Measurements from ENCODE around the gene CLEC6A. TPM values are rescaled to one million over a fixed set of nuclear protein-coding genes. Genes with fewer than 3 reads are reported as not detected.
"Not testable (repeated sequence)": the region's sequence is repeated elsewhere in the genome, so short reads cannot be mapped to it uniquely, and the experiment has no call there.

Gene CLEC6A
- total RNA-seq, 2 experiments from 2014 or later: not detected

DNA sequence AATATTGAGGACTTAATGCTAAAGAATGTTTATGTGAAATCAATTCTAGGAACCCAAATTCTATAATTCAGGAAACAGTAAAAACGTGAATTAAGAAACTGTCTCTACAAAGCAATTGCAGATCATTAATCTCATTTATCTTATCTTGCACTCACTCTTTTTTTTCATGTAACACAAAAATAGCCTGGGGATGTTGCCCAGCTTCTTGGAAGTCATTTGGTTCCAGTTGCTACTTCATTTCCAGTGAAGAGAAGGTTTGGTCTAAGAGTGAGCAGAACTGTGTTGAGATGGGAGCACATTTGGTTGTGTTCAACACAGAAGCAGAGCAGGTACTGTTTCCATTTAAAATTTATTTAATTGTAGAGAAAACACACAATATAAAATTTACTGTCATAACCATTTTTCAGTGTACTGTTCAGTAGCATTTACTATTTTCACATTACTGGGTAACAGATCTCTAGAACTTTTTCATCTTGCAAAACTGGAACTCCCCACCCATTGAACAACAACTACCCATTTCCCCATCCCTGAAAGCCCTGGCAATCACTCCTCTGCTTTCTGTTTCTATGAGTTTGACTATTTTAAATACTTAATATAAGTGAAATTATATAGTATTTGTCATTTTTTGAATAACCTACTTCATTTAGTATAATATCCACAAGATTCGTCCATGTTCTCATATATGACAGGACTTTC, 9.7 kb downstream of the CLEC6A start:
- Mint-ChIP-seq H3K27me3 (peaks cover 19% of the 10 kb centered on the region), H3K4me1 (no peaks in the 10 kb centered on the region), H3K27ac (no peak overlapping the region), H3K9me3 (peaks cover 5% of the 10 kb centered on the region), H3K4me3 (no peak overlapping the region), H3K36me3 (ENCODE audit: low read depth) (no peaks in the 10 kb centered on the region)
- ChIA-PET CTCF (no interaction called here), POLR2A (no interaction called here)
- no peak for DNase-seq

DNA sequence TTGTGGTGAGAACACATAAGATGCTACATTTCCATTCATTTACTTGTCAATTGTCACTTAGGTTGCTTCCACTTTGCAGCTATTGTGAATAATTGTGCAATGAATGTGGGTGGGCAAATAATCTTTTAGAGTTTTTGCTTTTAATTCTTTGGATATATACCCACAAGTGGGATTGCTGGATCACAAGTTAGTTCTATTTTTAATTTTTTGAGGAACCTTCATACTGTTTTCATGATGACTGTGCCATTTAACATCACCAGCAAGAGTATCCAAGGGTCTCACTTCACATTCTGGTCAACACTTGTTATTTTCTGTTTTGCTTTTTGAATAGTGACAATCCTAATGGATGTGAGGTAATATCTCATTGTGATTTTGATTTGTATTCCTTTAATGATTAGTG, 10.5 kb downstream of the CLEC6A start:
- no peaks in the 10 kb centered on the region for H3K36me3 Mint-ChIP-seq (ENCODE audit: low read depth)
- ChIA-PET POLR2A (no interaction called here), CTCF (no interaction called here)
- no peak overlapping the region for H3K4me3 Mint-ChIP-seq
- DNase-seq: no peak
- peaks cover 5% of the 10 kb centered on the region for H3K9me3 Mint-ChIP-seq
- no peak overlapping the region for H3K27ac Mint-ChIP-seq
- H3K4me1 Mint-ChIP-seq: no peaks in the 10 kb centered on the region
- peaks cover 23% of the 10 kb centered on the region for H3K27me3 Mint-ChIP-seq

DNA sequence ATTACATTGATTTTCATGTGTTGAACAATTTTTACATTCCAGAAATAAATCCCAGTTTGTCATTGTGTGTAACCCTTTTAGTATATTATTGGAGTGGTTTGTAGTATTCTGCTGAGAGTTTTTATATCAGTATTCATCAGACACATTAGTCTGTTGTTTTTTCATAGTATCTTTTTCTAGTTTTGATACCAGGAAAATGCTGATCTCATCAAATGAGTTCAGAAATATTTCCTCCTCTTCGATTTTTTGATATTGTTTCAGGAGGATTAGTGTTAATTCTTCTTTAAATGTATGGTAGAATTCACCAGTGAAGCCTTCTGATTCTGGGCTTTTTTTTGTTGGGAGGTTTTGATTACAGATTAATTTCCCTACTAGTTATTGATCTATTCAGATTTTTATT, 15.3 kb downstream of the CLEC6A start:
- no peak overlapping the region for H3K4me3 Mint-ChIP-seq
- H3K36me3 Mint-ChIP-seq (ENCODE audit: low read depth): no peaks in the 10 kb centered on the region

DNA sequence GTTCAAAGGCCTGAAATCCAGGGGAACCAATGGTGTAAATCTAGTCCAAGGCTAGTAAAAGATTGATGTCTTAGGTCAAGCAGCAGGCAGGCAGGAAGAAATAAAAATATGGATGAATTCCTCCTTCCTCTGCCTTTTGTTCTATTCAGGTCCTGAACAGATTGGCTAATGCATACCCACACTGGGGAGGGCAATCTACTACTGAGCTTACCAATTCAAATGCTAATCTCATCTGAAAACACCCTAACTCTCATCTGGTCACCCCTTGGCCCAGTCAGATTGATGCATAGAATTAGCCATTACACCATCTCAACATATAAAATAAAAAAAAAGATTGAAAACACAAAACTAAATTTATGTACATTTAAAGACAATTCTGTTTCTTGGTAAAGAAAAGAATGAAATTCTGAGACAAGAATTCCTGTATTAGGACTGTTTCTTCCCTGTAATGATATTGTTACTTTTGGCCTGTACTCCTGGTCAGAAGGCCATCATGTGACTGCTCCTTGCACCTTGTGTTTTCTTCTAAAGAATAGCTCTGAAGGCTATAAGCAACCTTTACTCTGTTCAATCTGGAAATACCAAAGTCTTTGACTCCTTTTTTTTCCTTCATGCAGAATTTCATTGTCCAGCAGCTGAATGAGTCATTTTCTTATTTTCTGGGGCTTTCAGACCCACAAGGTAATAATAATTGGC, 19.9 kb downstream of the CLEC6A start:
- Mint-ChIP-seq H3K36me3 (ENCODE audit: low read depth) (no peaks in the 10 kb centered on the region), H3K4me3 (no peak overlapping the region), H3K9me3 (no peaks in the 10 kb centered on the region), H3K27ac (no peak overlapping the region), H3K27me3 (peaks cover 46% of the 10 kb centered on the region), H3K4me1 (no peaks in the 10 kb centered on the region)
- no peak for DNase-seq
- ChIA-PET CTCF (no interaction called here), POLR2A (no interaction called here)

More for the DNA sequence above, 15.3 kb downstream of the CLEC6A start:
- CTCF ChIA-PET: no interaction called here
- Mint-ChIP-seq H3K4me1 (no peaks in the 10 kb centered on the region), H3K27ac (no peak overlapping the region), H3K9me3 (peaks cover 5% of the 10 kb centered on the region), H3K27me3 (peaks cover 51% of the 10 kb centered on the region)
- DNase-seq: no peak
- POLR2A ChIA-PET: no interaction called here

DNA sequence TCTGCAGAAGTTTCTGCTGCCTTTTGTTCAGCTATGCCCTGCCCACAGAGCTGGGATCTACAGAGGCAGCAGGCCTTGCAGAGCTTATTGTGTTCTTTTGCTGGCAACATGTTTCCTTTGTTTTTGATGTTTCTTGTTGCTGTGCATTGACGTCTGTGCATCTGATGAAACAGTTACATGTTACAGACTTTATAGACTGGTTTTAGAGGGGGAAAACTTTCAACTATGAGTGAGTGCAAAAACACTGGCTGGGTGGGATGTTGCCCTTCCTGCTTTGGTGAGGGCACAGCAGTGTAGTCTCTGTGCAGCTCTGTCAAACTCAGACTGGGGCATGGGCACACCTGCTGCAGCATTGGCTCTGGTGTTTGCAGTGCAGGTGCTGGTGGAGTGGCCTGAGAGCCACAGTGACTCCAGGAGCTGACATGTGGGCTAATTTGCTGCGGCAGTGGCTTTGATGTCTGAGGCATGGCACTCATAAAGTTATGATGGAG, 26.9 kb downstream of the CLEC6A start:
- Mint-ChIP-seq H3K27me3 (peaks cover 21% of the 10 kb centered on the region), H3K4me1 (peaks cover 17% of the 10 kb centered on the region), H3K9me3 (no peaks in the 10 kb centered on the region), H3K4me3 (no peak overlapping the region), H3K27ac (peak overlapping the region; percentile 6), H3K36me3 (ENCODE audit: low read depth) (no peaks in the 10 kb centered on the region)
- CTCF ChIA-PET: no interaction called here
- DNase-seq: no peak
- POLR2A ChIA-PET: no interaction called here

DNA sequence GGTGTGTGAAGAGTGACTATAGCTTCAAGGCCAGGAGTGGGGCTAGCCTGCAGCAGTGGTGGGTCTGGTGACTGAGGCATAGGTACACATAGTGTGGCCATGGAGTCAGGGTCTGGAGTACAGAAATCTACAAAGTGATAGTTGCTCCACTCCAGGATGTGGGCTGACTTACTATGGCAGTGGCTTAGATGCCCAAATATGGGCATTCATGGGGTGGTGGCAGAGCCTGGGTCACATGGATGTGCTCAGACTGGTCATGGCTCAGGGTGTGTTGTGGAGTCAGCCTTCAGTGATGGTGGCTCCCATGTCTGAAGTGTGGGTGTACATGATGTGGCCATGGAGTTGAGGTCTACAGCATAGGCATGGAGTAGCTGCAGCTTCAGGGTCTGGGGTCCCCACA, 27.3 kb downstream of the CLEC6A start:
- H3K27me3 Mint-ChIP-seq: peaks cover 19% of the 10 kb centered on the region
- no peak overlapping the region for H3K4me3 Mint-ChIP-seq
- peaks cover 17% of the 10 kb centered on the region for H3K4me1 Mint-ChIP-seq
- no peaks in the 10 kb centered on the region for H3K9me3 Mint-ChIP-seq
- H3K27ac Mint-ChIP-seq: peak overlapping the region; percentile 6
- H3K36me3 Mint-ChIP-seq (ENCODE audit: low read depth): no peaks in the 10 kb centered on the region
- CTCF ChIA-PET: no interaction called here
- POLR2A ChIA-PET: no interaction called here
- DNase-seq: peak; percentile 33

DNA sequence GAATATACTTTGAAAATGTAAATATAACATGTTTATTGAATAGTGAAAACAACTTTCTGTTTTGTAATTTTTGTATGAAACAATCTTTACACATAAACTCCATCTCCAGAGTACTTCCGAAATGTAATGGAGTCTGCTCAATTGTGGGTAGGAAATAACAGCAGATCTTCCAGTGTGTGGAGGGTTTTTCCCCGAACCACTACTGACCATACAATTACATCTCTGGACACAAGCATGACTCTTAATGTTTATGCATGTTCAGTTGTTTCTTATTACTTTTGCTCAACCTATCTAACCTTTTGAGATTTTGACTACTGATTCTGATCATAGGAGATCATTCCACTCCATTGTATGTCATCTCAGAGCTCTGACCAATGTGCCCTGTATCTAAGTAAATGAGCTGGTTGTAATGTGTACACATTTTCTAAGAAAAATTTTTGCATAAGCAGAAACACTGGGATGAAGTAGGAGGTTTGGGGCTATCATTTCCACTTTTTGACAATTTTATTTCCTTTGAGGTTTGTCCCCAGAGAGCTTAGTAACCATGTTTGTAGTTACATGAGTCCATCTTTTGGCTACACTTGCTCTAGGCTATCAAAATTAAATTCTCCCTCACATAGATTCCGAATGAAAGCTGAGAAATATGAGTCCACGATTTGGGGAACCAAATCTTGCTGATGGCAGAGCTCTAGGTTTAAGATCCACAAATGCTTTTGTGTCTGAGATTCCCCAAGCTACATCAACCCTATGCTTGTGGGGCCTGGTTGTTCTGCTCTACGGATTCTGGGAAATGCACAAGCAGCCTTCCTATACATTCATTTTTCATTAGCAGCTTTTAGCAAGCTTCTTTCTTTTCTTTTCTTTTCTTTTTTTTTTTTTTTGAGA, 36.1 kb downstream of the CLEC6A start:
- CTCF ChIA-PET: interaction anchor here (0.6 kb wide), 2 partner anchors 536 to 747 kb away, joined by 3 read pairs; no protein-coding TSS in a partner anchor
- DNase-seq: no peak
- Mint-ChIP-seq H3K27me3 (peaks cover 45% of the 10 kb centered on the region), H3K27ac (no peak overlapping the region), H3K4me3 (no peak overlapping the region), H3K36me3 (ENCODE audit: low read depth) (no peaks in the 10 kb centered on the region), H3K9me3 (no peaks in the 10 kb centered on the region), H3K4me1 (peaks cover 23% of the 10 kb centered on the region)
- POLR2A ChIA-PET: no interaction called here

DNA sequence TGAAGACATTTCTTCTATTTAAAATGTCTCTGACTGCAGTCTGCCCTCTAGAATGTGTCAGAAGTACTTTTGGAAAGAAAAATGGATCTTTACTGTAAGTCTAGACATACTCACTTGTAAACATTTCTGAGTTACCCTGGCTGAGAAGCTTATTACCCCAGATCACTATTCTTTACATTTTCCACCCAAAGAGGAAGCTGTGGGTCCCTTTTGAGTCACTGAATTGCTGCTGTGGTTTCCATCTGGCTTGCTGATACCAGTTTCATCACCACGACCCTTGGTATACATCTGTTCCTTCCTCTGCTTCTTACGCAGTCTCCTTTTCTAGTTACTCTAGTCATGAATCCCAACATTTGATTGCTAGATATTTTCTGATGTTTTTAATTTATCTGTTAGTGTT, 37.3 kb downstream of the CLEC6A start:
- Mint-ChIP-seq H3K27me3 (peaks cover 46% of the 10 kb centered on the region), H3K4me3 (no peak overlapping the region), H3K9me3 (no peaks in the 10 kb centered on the region), H3K27ac (peak overlapping the region; percentile 20), H3K4me1 (peaks cover 23% of the 10 kb centered on the region), H3K36me3 (ENCODE audit: low read depth) (no peaks in the 10 kb centered on the region)
- DNase-seq: peak; percentile 67
- CTCF ChIA-PET: no interaction called here
- POLR2A ChIA-PET: no interaction called here

DNA sequence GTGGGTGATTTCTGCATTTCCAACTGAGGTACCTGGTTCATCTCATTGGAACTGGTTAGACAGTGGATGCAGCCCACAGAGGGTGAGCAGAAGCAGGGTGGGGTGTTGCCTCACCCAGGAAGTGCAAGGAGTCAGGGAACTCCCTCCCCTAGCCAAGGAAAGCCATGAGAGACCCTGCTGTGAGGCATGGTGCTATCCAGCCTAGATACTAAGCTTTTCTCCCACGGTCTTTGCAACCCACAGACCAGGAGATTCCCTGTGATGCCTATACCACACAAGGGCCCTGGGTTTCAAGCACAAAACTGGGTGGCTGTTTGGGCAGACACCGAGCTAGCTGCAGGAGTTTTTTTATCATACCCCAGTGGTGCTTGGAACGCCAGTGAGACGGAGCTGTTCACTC, 39.9 kb downstream of the CLEC6A start:
- H3K9me3 Mint-ChIP-seq; CTCF ChIA-PET; H3K4me3 Mint-ChIP-seq; H3K27ac Mint-ChIP-seq; POLR2A ChIA-PET; H3K36me3 Mint-ChIP-seq (ENCODE audit: low read depth); DNase-seq: not testable (repeated sequence)
- H3K27me3 Mint-ChIP-seq: peaks cover 52% of the 10 kb centered on the region
- peaks cover 23% of the 10 kb centered on the region for H3K4me1 Mint-ChIP-seq

DNA sequence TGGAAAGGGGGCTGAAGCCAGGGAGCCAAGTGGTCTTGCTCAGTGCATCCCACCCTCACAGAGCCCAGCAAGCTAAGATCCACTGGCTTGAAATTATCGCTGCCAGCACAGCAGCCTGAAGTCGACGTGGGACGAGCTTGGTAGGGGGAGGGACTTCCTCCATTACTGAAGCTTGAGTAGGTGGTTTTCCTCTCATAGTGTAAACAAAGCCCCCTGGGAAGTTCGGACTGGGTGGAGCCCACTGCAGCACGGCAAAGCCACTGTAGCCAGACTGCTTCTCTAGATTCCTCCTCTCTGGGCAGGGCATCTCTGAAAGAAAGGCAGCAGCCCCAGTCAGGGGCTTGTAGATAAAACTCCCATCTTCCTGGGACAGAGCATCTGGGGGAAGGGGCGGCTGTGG, 40.3 kb downstream of the CLEC6A start:
- CTCF ChIA-PET; H3K27ac Mint-ChIP-seq; H3K36me3 Mint-ChIP-seq (ENCODE audit: low read depth); H3K9me3 Mint-ChIP-seq; H3K4me3 Mint-ChIP-seq; DNase-seq; POLR2A ChIA-PET: not testable (repeated sequence)
- Mint-ChIP-seq H3K4me1 (peaks cover 23% of the 10 kb centered on the region), H3K27me3 (peaks cover 51% of the 10 kb centered on the region)

DNA sequence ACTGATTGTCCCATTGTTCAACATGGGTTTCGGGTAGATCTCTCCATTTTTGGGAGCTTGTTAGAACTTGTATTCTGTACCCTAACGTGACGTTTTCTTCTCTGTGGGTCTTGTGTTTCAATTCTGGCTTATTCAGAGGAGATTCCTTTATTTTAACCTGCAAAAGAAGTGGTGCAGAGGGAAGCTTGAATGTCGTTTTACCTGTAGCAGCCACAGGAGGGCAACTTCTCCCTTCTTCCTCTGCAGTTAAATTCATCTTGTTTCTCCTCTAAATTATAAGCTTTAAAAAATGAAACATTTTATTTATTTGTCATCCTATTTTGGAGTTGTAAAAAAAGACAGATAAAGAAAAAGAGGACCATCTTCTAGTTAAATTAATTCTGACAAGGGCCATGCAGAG, 43.9 kb downstream of the CLEC6A start:
- ChIA-PET CTCF (interaction anchor here (0.5 to 0.6 kb wide), 2 partner anchors 612 to 1047 kb away, joined by 3 to 4 read pairs; no protein-coding TSS in a partner anchor), POLR2A (no interaction called here)
- Mint-ChIP-seq H3K4me1 (peaks cover 4% of the 10 kb centered on the region), H3K36me3 (ENCODE audit: low read depth) (no peaks in the 10 kb centered on the region), H3K27ac (no peak overlapping the region), H3K4me3 (no peak overlapping the region), H3K27me3 (peaks cover 41% of the 10 kb centered on the region), H3K9me3 (no peaks in the 10 kb centered on the region)
- DNase-seq: no peak

DNA sequence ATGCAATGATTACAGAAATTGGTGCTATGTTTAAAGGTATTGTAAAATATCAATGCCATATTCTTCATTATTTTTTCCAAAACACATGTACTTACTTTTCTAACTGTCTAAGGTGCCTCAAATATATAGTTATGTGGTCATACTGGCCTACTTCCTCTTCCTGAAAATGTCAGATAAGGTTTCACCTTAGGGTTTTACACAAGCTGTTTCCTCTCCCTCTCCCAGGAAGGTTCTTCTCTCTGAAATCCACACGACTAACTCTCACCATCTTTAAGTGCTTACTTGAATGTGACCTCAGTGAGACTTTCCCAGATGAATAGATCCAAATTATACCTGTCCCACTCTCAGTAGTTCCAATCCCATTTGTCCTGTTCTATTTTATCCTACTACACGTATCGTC, 46.0 kb downstream of the CLEC6A start:
- no peaks in the 10 kb centered on the region for H3K36me3 Mint-ChIP-seq (ENCODE audit: low read depth)
- H3K4me1 Mint-ChIP-seq: peaks cover 4% of the 10 kb centered on the region

DNA sequence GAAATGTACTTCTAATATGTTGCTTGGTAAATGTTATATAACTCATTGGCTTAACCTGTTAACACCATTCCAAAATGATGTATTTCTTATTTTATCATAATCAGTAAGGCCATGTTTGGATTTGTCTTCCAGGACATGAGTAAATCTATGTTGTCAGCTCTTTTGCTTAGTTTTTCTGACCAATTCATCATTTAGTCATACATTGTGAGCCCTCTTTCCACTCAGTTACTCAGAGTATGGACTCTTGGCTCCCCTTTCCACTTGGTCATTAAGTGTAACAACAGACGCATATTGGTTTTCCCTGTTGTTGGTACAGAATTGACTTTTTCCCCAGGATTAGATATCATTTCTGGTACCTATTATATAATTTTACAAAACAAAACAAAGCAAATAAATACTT, 48.6 kb downstream of the CLEC6A start:
- Mint-ChIP-seq H3K4me1 (peaks cover 4% of the 10 kb centered on the region), H3K27ac (no peak overlapping the region), H3K9me3 (no peaks in the 10 kb centered on the region), H3K36me3 (ENCODE audit: low read depth) (no peaks in the 10 kb centered on the region), H3K4me3 (no peak overlapping the region), H3K27me3 (peaks cover 39% of the 10 kb centered on the region)
- ChIA-PET POLR2A (no interaction called here), CTCF (no interaction called here)
- no peak for DNase-seq

More for the DNA sequence above, 46.0 kb downstream of the CLEC6A start:
- no peak for DNase-seq
- no peak overlapping the region for H3K27ac Mint-ChIP-seq
- no peaks in the 10 kb centered on the region for H3K9me3 Mint-ChIP-seq
- peaks cover 41% of the 10 kb centered on the region for H3K27me3 Mint-ChIP-seq
- CTCF ChIA-PET: no interaction called here
- H3K4me3 Mint-ChIP-seq: no peak overlapping the region
- POLR2A ChIA-PET: interaction anchor here (0.5 kb wide), 1 partner anchor 26 kb away, joined by 3 read pairs; no protein-coding TSS in a partner anchor
